Neural cell (in vitro differentiated cells): Measurements from ENCODE around the gene FRMPD4. TPM values are rescaled to one million over a fixed set of nuclear protein-coding genes. Genes with fewer than 3 reads are reported as not detected.

Source experiments
- H2AFZ ChIP-seq: fragments of 200-600, 300-800 bp; sonication (generic), shearing (Covaris generic); 2 replicates; pipeline ENCODE4 v1.6.0; 2014; ENCODE audit warnings: low read depth, mild to moderate bottlenecking, antibody characterized with exemption, low read length, moderate library complexity
- H3F3A ChIP-seq: fragments of 200-600 bp; shearing (Covaris generic); 2 replicates; pipeline ENCODE4 v1.6.1; 2016; ENCODE audit warnings: mild to moderate bottlenecking, moderate library complexity, mixed read lengths, antibody characterized with exemption, low read length; ENCODE audit not compliant: insufficient read depth, poor library complexity, severe bottlenecking
- H3K27ac ChIP-seq: fragments of 200-600, 300-800 bp; sonication (generic), shearing (Covaris generic); 2 replicates; pipeline ENCODE4 v1.5.1; 2014; ENCODE audit warnings: mild to moderate bottlenecking, low read length, moderate library complexity
- H3K27me3 ChIP-seq: fragments of 300-800, 200-600 bp; sonication (generic), shearing (Covaris generic); 2 replicates; pipeline ENCODE4 v1.6.0; 2014; ENCODE audit warnings: mild to moderate bottlenecking, low read depth, low read length, moderate library complexity; ENCODE audit not compliant: insufficient read depth
- H3K36me3 ChIP-seq: fragments of 300-800, 200-600 bp; sonication (generic), shearing (Covaris generic); 2 replicates; pipeline ENCODE4 v1.5.1; 2014; ENCODE audit warnings: mild to moderate bottlenecking, antibody characterized with exemption, low read length, moderate library complexity; ENCODE audit not compliant: insufficient read depth
- H3K4me2 ChIP-seq: fragments of 300-800, 200-600 bp; sonication (generic), shearing (Covaris generic); 2 replicates; pipeline ENCODE4 v1.6.0; 2014; ENCODE audit warnings: mild to moderate bottlenecking, low read length
- H3K4me3 ChIP-seq: fragments of 300-800, 200-600 bp; sonication (generic), shearing (Covaris generic); 2 replicates; pipeline ENCODE4 v1.5.1; 2014; ENCODE audit warnings: mild to moderate bottlenecking, low read length, moderate library complexity
- H3K79me2 ChIP-seq: fragments of 200-600 bp; shearing (Covaris generic); replicated peaks from 2 replicates; pipeline ENCODE4 v1.6.0; 2014; ENCODE audit warnings: mild to moderate bottlenecking, low read length, moderate library complexity; ENCODE audit not compliant: insufficient read depth
- H3K9ac ChIP-seq: fragments of 300-800, 200-600 bp; sonication (generic), shearing (Covaris generic); 2 replicates; pipeline ENCODE4 v1.6.1; 2016; ENCODE audit warnings: mild to moderate bottlenecking, low read length, mixed read lengths
- H3K9me2 ChIP-seq: fragments of 200-600 bp; shearing (Covaris generic); 2 replicates; pipeline ENCODE4 v1.6.1; 2016; ENCODE audit warnings: mild to moderate bottlenecking, low read length, mixed read lengths; ENCODE audit not compliant: insufficient read depth
- H3K9me3 ChIP-seq: fragments of 200-600, 300-800 bp; sonication (generic), shearing (Covaris generic); 2 replicates; pipeline ENCODE4 v1.6.1; 2016; ENCODE audit warnings: mild to moderate bottlenecking, mixed run types, low read length, moderate library complexity, mixed read lengths
- H4K20me1 ChIP-seq: fragments of 200-600 bp; shearing (Covaris generic); 2 replicates; pipeline ENCODE4 v1.6.1; 2016; ENCODE audit warnings: mild to moderate bottlenecking, mixed run types; ENCODE audit not compliant: insufficient read depth
- EP300 ChIP-seq: fragments of 450-650 bp; conservative IDR thresholded peaks from 2 replicates; pipeline ENCODE4 v1.6.1; 2014; ENCODE audit warnings: antibody characterized with exemption, mild to moderate bottlenecking, moderate library complexity; ENCODE audit not compliant: poor library complexity, severe bottlenecking
- EZH2 ChIP-seq: fragments of 200-600, 300-800 bp; shearing (Covaris generic), sonication (generic); IDR thresholded peaks from 2 replicates; pipeline ENCODE4 v1.6.1; 2014; ENCODE audit warnings: antibody characterized with exemption, low read length, borderline replicate concordance, mild to moderate bottlenecking; ENCODE audit not compliant: insufficient read depth, poor library complexity, severe bottlenecking
- MXI1 ChIP-seq: fragments of 450-650 bp; conservative IDR thresholded peaks from 2 replicates; pipeline ENCODE4 v1.6.1; 2014; ENCODE audit warnings: antibody characterized with exemption, mild to moderate bottlenecking; ENCODE audit not compliant: poor library complexity, severe bottlenecking
- POLR2AphosphoS5 ChIP-seq: IDR thresholded peaks from 2 replicates; pipeline ENCODE4 v1.6.1; 2012
- RAD21 ChIP-seq: fragments of 450-650 bp; conservative IDR thresholded peaks from 2 replicates; pipeline ENCODE4 v1.6.1; 2014; ENCODE audit warnings: antibody characterized with exemption, mild to moderate bottlenecking, moderate library complexity
- SMC3 ChIP-seq: fragments of 450-650 bp; conservative IDR thresholded peaks from 2 replicates; pipeline ENCODE4 v1.6.1; 2014; ENCODE audit warnings: antibody characterized with exemption, mild to moderate bottlenecking, moderate library complexity; ENCODE audit not compliant: poor library complexity
- TAF1 ChIP-seq: IDR thresholded peaks from 2 replicates; pipeline ENCODE4 v1.6.1; 2012; ENCODE audit warnings: low read depth
- polyA plus RNA-seq: library from polyadenylated mRNA; depleted of rRNA; stranded (reverse); fragments of >200 nt; gene quantifications from 2 replicates; pipeline ENCODE4 v1.2.3, GENCODE V29; 2014
- TF ChIP-seq, protein P1 (sequence below): IDR thresholded peaks from 2 replicates; pipeline ENCODE4 v1.6.1; 2012; ENCODE audit warnings: borderline replicate concordance
- TF ChIP-seq, protein P2 (sequence below): fragments of 450-650 bp; IDR thresholded peaks from 2 replicates; pipeline ENCODE4 v1.5.1; 2014; ENCODE audit warnings: antibody characterized with exemption, mild to moderate bottlenecking, moderate library complexity; ENCODE audit not compliant: poor library complexity, severe bottlenecking

FRMPD4 gene
- polyA plus RNA-seq, 1 donor from 2014 or later, result 1.2 TPM

DNA sequence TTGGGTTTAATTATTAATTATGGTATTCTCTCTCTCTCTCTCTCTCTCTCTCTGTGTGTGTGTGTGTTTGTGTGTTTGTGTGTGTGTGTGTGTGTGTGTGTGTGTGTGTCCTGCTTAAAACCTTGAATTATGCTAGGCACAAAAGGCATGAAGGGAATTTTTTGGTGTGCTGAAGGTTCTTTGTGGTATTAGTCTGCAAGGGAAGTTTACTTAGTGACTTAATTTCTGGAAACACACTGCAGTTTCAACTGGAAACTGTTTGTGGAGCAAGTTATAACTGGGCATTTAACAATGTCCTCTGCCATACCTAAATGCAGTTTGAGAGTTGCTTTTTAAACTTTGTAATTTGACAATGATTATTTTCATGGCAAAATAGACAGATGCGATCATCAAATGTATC is 111.7 kb downstream of the FRMPD4 start:
- Histone ChIP-seq H3K27me3 (no peaks in the 10 kb centered on the region), H3K9ac (no peak overlapping the region), H3K9me3 (no peaks in the 10 kb centered on the region), H3K9me2 (no peaks in the 10 kb centered on the region), H4K20me1 (no peaks in the 10 kb centered on the region), H3K27ac (no peak overlapping the region), H3K4me3 (no peak overlapping the region), H2AFZ (no peak overlapping the region), H3F3A (no peaks in the 10 kb centered on the region), H3K4me2 (no peak overlapping the region), H3K36me3 (no peaks in the 10 kb centered on the region), H3K79me2 (no peaks in the 10 kb centered on the region)
- TF ChIP-seq POLR2AphosphoS5 (no peak), EP300 (no peak), RAD21 (no peak), MXI1 (no peak), TAF1 (no peak), SMC3 (no peak), EZH2 (no peak)
- TF ChIP-seq, protein P1, sequence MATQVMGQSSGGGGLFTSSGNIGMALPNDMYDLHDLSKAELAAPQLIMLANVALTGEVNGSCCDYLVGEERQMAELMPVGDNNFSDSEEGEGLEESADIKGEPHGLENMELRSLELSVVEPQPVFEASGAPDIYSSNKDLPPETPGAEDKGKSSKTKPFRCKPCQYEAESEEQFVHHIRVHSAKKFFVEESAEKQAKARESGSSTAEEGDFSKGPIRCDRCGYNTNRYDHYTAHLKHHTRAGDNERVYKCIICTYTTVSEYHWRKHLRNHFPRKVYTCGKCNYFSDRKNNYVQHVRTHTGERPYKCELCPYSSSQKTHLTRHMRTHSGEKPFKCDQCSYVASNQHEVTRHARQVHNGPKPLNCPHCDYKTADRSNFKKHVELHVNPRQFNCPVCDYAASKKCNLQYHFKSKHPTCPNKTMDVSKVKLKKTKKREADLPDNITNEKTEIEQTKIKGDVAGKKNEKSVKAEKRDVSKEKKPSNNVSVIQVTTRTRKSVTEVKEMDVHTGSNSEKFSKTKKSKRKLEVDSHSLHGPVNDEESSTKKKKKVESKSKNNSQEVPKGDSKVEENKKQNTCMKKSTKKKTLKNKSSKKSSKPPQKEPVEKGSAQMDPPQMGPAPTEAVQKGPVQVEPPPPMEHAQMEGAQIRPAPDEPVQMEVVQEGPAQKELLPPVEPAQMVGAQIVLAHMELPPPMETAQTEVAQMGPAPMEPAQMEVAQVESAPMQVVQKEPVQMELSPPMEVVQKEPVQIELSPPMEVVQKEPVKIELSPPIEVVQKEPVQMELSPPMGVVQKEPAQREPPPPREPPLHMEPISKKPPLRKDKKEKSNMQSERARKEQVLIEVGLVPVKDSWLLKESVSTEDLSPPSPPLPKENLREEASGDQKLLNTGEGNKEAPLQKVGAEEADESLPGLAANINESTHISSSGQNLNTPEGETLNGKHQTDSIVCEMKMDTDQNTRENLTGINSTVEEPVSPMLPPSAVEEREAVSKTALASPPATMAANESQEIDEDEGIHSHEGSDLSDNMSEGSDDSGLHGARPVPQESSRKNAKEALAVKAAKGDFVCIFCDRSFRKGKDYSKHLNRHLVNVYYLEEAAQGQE, result no peak
- TF ChIP-seq, protein P2, sequence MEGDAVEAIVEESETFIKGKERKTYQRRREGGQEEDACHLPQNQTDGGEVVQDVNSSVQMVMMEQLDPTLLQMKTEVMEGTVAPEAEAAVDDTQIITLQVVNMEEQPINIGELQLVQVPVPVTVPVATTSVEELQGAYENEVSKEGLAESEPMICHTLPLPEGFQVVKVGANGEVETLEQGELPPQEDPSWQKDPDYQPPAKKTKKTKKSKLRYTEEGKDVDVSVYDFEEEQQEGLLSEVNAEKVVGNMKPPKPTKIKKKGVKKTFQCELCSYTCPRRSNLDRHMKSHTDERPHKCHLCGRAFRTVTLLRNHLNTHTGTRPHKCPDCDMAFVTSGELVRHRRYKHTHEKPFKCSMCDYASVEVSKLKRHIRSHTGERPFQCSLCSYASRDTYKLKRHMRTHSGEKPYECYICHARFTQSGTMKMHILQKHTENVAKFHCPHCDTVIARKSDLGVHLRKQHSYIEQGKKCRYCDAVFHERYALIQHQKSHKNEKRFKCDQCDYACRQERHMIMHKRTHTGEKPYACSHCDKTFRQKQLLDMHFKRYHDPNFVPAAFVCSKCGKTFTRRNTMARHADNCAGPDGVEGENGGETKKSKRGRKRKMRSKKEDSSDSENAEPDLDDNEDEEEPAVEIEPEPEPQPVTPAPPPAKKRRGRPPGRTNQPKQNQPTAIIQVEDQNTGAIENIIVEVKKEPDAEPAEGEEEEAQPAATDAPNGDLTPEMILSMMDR, result no peak

DNA sequence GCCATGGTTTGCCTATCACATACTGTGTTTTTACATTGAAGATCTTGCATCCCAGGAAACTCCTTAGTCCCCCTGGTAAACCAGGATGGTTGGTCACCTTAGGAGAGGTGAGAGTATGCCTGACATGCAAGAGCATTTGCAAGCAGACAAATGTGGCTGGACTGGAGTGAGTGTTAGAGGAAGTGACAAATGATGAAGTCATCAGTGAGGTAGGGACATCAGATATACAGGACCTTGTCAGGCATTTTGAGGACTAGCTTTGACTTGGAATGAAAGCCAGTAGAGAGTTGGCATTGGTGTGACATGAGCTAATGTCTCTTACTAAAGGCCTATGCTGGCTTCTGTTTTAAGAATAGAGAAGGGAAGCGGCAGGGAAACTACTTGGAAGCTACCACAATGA is 124.9 kb downstream of the FRMPD4 start:
- no peak for TF ChIP-seq RAD21
- no peak for TF ChIP-seq EP300
- TF ChIP-seq, protein P2, result no peak
- no peak for TF ChIP-seq TAF1
- TF ChIP-seq MXI1, result no peak
- no peak for TF ChIP-seq EZH2
- no peak for TF ChIP-seq POLR2AphosphoS5
- TF ChIP-seq, protein P1, result no peak
- no peak overlapping the region for H3K4me2 ChIP-seq
- no peaks in the 10 kb centered on the region for H4K20me1 ChIP-seq
- no peaks in the 10 kb centered on the region for H3K36me3 ChIP-seq
- H3K9ac ChIP-seq, result no peak overlapping the region
- no peak overlapping the region for H3K4me3 ChIP-seq
- H3K79me2 ChIP-seq, result no peaks in the 10 kb centered on the region
- no peaks in the 10 kb centered on the region for H3F3A ChIP-seq
- H3K27ac ChIP-seq, result no peak overlapping the region
- no peaks in the 10 kb centered on the region for H3K27me3 ChIP-seq
- no peak overlapping the region for H2AFZ ChIP-seq
- no peaks in the 10 kb centered on the region for H3K9me2 ChIP-seq
- H3K9me3 ChIP-seq, result no peaks in the 10 kb centered on the region
